Ishikawa (cell line): ENCODE measurements around the gene PBX1.

ENCODE experiments used
- CEBPB ChIP-seq: IDR thresholded peaks from 2 replicates; pipeline ENCODE4 v1.6.1; 2012
- CREB1 ChIP-seq: IDR thresholded peaks from 2 replicates; pipeline ENCODE4 v1.6.1; 2012; ENCODE audit warnings: low read depth
- EGR1 ChIP-seq: IDR thresholded peaks from 2 replicates; pipeline ENCODE4 v1.6.1; 2012
- EP300 ChIP-seq: IDR thresholded peaks from 2 replicates; pipeline ENCODE4 v1.6.1; 2012; ENCODE audit warnings: borderline replicate concordance
- FOXM1 ChIP-seq: IDR thresholded peaks from 2 replicates; pipeline ENCODE4 v1.6.1; 2012; ENCODE audit warnings: low read depth, borderline replicate concordance
- NFIC ChIP-seq: IDR thresholded peaks from 2 replicates; pipeline ENCODE4 v1.6.1; 2012
- RAD21 ChIP-seq: IDR thresholded peaks from 2 replicates; pipeline ENCODE4 v1.6.1; 2012; ENCODE audit warnings: low read depth
- TAF1 ChIP-seq: IDR thresholded peaks from 2 replicates; pipeline ENCODE4 v1.6.1; 2012; ENCODE audit warnings: low read depth, mild to moderate bottlenecking
- TCF12 ChIP-seq: IDR thresholded peaks from 2 replicates; pipeline ENCODE4 v1.6.1; 2012; ENCODE audit warnings: low read depth
- TEAD4 ChIP-seq: IDR thresholded peaks from 2 replicates; pipeline ENCODE4 v1.6.1; 2012
- YY1 ChIP-seq: IDR thresholded peaks from 2 replicates; pipeline ENCODE4 v1.6.1; 2012; ENCODE audit warnings: low read depth
- ZBTB7A ChIP-seq: IDR thresholded peaks from 2 replicates; pipeline ENCODE4 v1.6.1; 2012; ENCODE audit warnings: low read depth
- TF ChIP-seq, protein P1 (sequence below): IDR thresholded peaks from 2 replicates; pipeline ENCODE4 v1.6.1; 2012
- TF ChIP-seq, protein P2 (sequence below): IDR thresholded peaks from 2 replicates; pipeline ENCODE4 v1.6.1; 2012; ENCODE audit warnings: low read depth, mild to moderate bottlenecking
- TF ChIP-seq, protein P3 (sequence below): IDR thresholded peaks from 2 replicates; pipeline ENCODE4 v1.6.1; 2012

PBX1 gene

DNA sequence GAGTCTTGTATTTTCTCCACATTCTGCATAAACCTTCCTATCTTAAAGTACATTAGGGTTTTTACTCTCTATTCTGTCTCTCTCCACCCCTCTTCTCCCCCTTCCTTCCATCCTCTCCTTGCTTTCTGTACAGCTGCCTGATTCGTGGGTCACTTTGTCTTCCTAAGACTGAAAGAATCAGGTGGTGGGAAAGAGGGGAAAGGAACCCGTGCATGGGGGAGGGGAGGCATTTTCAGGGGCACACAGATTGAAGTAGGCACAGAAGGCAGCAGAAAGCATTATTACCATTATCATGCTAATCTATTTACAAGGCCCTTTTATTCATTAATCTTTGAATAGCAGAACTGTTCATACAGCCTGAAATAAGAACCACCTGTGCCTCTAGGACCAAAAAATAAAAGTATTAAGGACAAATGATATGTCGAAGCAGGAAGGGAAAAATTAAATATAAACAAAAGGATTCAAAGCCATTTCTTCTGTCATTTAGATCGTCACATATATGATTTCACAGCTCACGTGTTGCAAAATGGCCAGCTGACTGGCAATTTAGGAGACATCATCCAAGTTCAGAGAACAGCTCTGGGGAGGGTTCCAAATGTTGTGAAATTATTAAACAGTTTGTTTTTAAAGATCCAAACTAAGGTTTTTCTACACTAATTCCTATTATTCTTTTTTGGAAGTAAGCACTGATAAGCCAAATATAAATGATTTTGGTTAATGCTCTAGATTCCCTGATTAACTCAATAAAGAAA, 154.6 kb downstream of the PBX1 start:
- TF ChIP-seq NFIC (no peak), YY1 (no peak), EP300 (no peak), CEBPB (no peak), EGR1 (no peak), CREB1 (no peak), FOXM1 (no peak), ZBTB7A (no peak), TEAD4 (no peak), TAF1 (no peak)
- TF ChIP-seq, protein P1, sequence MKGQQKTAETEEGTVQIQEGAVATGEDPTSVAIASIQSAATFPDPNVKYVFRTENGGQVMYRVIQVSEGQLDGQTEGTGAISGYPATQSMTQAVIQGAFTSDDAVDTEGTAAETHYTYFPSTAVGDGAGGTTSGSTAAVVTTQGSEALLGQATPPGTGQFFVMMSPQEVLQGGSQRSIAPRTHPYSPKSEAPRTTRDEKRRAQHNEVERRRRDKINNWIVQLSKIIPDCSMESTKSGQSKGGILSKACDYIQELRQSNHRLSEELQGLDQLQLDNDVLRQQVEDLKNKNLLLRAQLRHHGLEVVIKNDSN = no peak
- TF ChIP-seq, protein P2, sequence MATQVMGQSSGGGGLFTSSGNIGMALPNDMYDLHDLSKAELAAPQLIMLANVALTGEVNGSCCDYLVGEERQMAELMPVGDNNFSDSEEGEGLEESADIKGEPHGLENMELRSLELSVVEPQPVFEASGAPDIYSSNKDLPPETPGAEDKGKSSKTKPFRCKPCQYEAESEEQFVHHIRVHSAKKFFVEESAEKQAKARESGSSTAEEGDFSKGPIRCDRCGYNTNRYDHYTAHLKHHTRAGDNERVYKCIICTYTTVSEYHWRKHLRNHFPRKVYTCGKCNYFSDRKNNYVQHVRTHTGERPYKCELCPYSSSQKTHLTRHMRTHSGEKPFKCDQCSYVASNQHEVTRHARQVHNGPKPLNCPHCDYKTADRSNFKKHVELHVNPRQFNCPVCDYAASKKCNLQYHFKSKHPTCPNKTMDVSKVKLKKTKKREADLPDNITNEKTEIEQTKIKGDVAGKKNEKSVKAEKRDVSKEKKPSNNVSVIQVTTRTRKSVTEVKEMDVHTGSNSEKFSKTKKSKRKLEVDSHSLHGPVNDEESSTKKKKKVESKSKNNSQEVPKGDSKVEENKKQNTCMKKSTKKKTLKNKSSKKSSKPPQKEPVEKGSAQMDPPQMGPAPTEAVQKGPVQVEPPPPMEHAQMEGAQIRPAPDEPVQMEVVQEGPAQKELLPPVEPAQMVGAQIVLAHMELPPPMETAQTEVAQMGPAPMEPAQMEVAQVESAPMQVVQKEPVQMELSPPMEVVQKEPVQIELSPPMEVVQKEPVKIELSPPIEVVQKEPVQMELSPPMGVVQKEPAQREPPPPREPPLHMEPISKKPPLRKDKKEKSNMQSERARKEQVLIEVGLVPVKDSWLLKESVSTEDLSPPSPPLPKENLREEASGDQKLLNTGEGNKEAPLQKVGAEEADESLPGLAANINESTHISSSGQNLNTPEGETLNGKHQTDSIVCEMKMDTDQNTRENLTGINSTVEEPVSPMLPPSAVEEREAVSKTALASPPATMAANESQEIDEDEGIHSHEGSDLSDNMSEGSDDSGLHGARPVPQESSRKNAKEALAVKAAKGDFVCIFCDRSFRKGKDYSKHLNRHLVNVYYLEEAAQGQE = no peak
- TF ChIP-seq, protein P3, sequence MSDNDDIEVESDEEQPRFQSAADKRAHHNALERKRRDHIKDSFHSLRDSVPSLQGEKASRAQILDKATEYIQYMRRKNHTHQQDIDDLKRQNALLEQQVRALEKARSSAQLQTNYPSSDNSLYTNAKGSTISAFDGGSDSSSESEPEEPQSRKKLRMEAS = no peak

DNA sequence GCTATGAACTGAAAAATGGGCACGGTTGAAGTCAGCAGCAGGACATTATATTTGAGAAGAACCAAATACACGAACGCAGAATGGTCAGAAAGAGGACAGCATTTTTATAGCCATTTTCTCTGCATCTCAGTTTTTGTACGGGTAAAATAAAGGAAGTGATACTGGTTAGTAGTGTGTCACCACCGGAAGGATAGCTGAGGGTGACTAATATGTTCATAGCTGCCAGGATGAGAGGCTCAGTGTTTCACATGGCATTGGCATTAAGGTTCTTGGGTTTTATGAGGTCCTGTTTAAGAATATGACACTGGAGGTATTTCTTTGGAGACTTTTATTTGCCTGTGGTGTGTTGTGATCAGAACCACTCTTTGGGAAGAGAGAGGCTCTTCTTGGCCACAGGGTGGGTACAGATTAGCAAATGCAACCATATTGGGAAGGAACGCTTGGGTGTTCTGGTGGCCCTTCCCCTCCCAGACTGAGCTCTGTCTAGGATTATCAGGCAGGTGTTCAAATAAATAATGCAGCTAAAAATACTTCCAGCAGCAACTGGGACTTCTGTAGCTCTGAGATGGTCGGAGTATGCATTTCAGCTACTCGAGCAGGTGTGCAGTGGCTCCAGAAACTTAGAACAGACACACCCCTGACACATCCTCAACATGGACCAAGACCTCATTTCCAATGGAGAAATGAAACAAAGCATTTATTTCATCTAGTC, 158.2 kb downstream of the PBX1 start:
- TF ChIP-seq CEBPB = no peak
- TF ChIP-seq, protein P2 = no peak
- TF ChIP-seq EP300 = no peak
- TF ChIP-seq NFIC = no peak
- no peak for TF ChIP-seq TAF1
- TF ChIP-seq, protein P3 = no peak
- no peak for TF ChIP-seq EGR1
- TF ChIP-seq RAD21 = no peak
- TF ChIP-seq FOXM1 = no peak
- TF ChIP-seq, protein P1 = no peak
- no peak for TF ChIP-seq CREB1
- no peak for TF ChIP-seq TCF12
- no peak for TF ChIP-seq YY1
- no peak for TF ChIP-seq ZBTB7A
- TF ChIP-seq TEAD4 = no peak

DNA sequence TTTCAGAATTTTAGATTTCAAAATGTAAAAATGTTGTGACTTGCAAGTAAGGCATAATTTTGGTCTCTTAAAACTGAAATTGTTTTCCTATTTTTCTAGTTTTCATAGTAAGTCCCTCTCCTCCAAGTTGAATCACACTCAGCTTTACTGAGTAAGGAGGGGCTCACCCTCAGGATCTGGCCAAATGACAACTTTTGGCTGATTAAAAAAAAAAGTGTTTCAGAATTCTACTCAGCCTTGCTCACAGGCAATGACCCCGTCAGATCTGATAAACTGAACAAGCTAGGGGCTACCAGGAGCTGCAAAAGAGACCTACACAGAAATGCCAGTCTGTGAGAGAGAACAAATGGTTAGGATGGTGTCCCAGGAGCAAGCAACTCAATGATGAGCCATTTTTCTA, 159.8 kb downstream of the PBX1 start:
- TF ChIP-seq RAD21 (no peak), YY1 (no peak), EGR1 (no peak), CREB1 (no peak), CEBPB (no peak), TCF12 (no peak), EP300 (no peak), FOXM1 (no peak), NFIC (no peak), TAF1 (no peak), ZBTB7A (no peak), TEAD4 (no peak)
- TF ChIP-seq, protein P1 = no peak
- TF ChIP-seq, protein P3 = no peak
- TF ChIP-seq, protein P2 = no peak
